GM23338 (cell line): ENCODE results near the gene USP20. TPM values are rescaled to one million over a fixed set of nuclear protein-coding genes. Genes with fewer than 3 reads are reported as not detected.
A peak's percentile ranks its signal among the peaks of the same experiment; 100 is the strongest.

ENCODE experiments used
- ATAC-seq: fragments of 200-7000 bp; cut with Tn5 transposase; 3 replicates; pipeline ENCODE4 v1.9.1; 2020
- DNase-seq: peaks from one replicate; pipeline ENCODE4 v3.0.0-alpha.2; 2015; ENCODE audit warnings: low spot score
- H2AFZ ChIP-seq: fragments of 200-600 bp; sonication (generic); 2 replicates; pipeline ENCODE4 v1.8.0; 2016; ENCODE audit warnings: antibody characterized with exemption, mild to moderate bottlenecking, moderate library complexity
- H3F3A ChIP-seq: fragments of 200-600 bp; sonication (generic); replicated peaks from 2 replicates; pipeline ENCODE4 v1.8.0; 2017; ENCODE audit warnings: antibody characterized with exemption, mixed run types, low read depth
- H3K27ac ChIP-seq: fragments of 200-600 bp; sonication (generic); 2 replicates; pipeline ENCODE4 v1.6.1; 2016; ENCODE audit warnings: low read depth
- H3K27me3 ChIP-seq: fragments of 200-600 bp; sonication (generic); 2 replicates; pipeline ENCODE4 v1.8.0; 2016; ENCODE audit warnings: mild to moderate bottlenecking, mixed run types, moderate library complexity; ENCODE audit not compliant: insufficient read depth
- H3K36me3 ChIP-seq: fragments of 200-600 bp; sonication (generic); 2 replicates; pipeline ENCODE4 v1.8.0; 2016; ENCODE audit warnings: mild to moderate bottlenecking; ENCODE audit not compliant: insufficient read depth
- H3K4me1 ChIP-seq: fragments of 200-600 bp; sonication (generic); 2 replicates; pipeline ENCODE4 v1.8.0; 2016; ENCODE audit warnings: mild to moderate bottlenecking, moderate library complexity; ENCODE audit not compliant: insufficient read depth
- H3K4me2 ChIP-seq: fragments of 200-600 bp; sonication (generic); 2 replicates; pipeline ENCODE4 v1.7.1; 2017; ENCODE audit warnings: mixed run types
- H3K4me3 ChIP-seq: fragments of 200-600 bp; sonication (generic); 2 replicates; pipeline ENCODE4 v1.6.1; 2016; ENCODE audit warnings: mixed run types
- H3K79me2 ChIP-seq: fragments of 200-600 bp; sonication (generic); replicated peaks from 2 replicates; pipeline ENCODE4 v1.8.0; 2017; ENCODE audit warnings: mild to moderate bottlenecking; ENCODE audit not compliant: insufficient read depth
- H3K9me2 ChIP-seq: fragments of 200-600 bp; sonication (generic); 2 replicates; pipeline ENCODE4 v1.8.0; 2017; ENCODE audit not compliant: insufficient read depth
- H4K20me1 ChIP-seq: fragments of 200-600 bp; sonication (generic); replicated peaks from 2 replicates; pipeline ENCODE4 v1.8.0; 2017; ENCODE audit warnings: mild to moderate bottlenecking; ENCODE audit not compliant: insufficient read depth
- H3K27ac Mint-ChIP-seq: 2 replicates; pipeline ENCODE4 v1.8.0; 2020; ENCODE audit warnings: inconsistent platforms, mild to moderate bottlenecking, moderate library complexity, mixed read lengths
- H3K27me3 Mint-ChIP-seq: 3 replicates; pipeline ENCODE4 v1.8.0; 2022; ENCODE audit warnings: low read depth, mild to moderate bottlenecking, moderate library complexity, mixed read lengths, inconsistent platforms; ENCODE audit not compliant: insufficient read depth, poor library complexity
- H3K36me3 Mint-ChIP-seq: 3 replicates; pipeline ENCODE4 v1.8.0; 2021; ENCODE audit warnings: low read depth, mild to moderate bottlenecking, inconsistent platforms, moderate library complexity, mixed read lengths
- H3K4me1 Mint-ChIP-seq: 3 replicates; pipeline ENCODE4 v1.8.0; 2020; ENCODE audit warnings: mild to moderate bottlenecking, inconsistent platforms, mixed read lengths
- H3K4me3 Mint-ChIP-seq: 3 replicates; pipeline ENCODE4 v1.8.0; 2021; ENCODE audit warnings: moderate library complexity, mild to moderate bottlenecking, inconsistent platforms, mixed read lengths
- H3K9me3 Mint-ChIP-seq: 3 replicates; pipeline ENCODE4 v1.8.0; 2020; ENCODE audit warnings: moderate library complexity, mild to moderate bottlenecking, inconsistent platforms, mixed read lengths
- EZH2 ChIP-seq: fragments of 200-600 bp; sonication (generic); IDR thresholded peaks from one replicate; pipeline ENCODE4 v1.8.0; 2017; ENCODE audit warnings: antibody characterized with exemption, mild to moderate bottlenecking, low read depth; ENCODE audit not compliant: unreplicated experiment
- EZH2phosphoT487 ChIP-seq: fragments of 200-600 bp; sonication (generic); IDR thresholded peaks from one replicate; pipeline ENCODE4 v1.8.1; 2018; ENCODE audit warnings: antibody characterized with exemption; ENCODE audit not compliant: unreplicated experiment
- JUNB ChIP-seq: IDR thresholded peaks from one replicate; pipeline ENCODE4 v1.6.1; 2016; ENCODE audit warnings: antibody characterized with exemption; ENCODE audit not compliant: unreplicated experiment
- POLR2AphosphoS5 ChIP-seq: IDR thresholded peaks from 2 replicates; pipeline ENCODE4 v1.6.1; 2016; ENCODE audit warnings: antibody characterized with exemption, low read depth
- STAT1 ChIP-seq: IDR thresholded peaks from one replicate; pipeline ENCODE4 v1.6.1; 2016; ENCODE audit warnings: antibody characterized with exemption; ENCODE audit not compliant: unreplicated experiment
- ZNF114 ChIP-seq: fragments of 250-450 bp; sonication (Bioruptor Pico); IDR thresholded peaks from 2 replicates; pipeline ENCODE4 v1.5.0; 2020; ENCODE audit warnings: mild to moderate bottlenecking, moderate library complexity
- ZNF331 ChIP-seq: fragments of 250-450 bp; sonication (Bioruptor Pico); IDR thresholded peaks from 2 replicates; pipeline ENCODE4 v1.5.0; 2020; ENCODE audit warnings: low read depth, mild to moderate bottlenecking, moderate library complexity
- polyA plus RNA-seq: library from polyadenylated mRNA; unstranded; fragments of >200 nt; fragmentation: Nextera tagmentation; extraction: Ambion mirVana; gene quantifications from 2 replicates; pipeline ENCODE4 v1.2.1, GENCODE V29; 2016
- total RNA-seq: library from RNA; depleted of rRNA; stranded (reverse); fragments of >200 nt; shearing (Covaris generic); gene quantifications from 2 replicates; pipeline ENCODE4 v1.2.3, GENCODE V29; 2014
- TF ChIP-seq, protein P1 (sequence below), 2 experiments: fragments of 200-600 bp in 1 of 2; sonication (generic) in 1 of 2; conservative IDR thresholded peaks; 2 replicates each; pipeline versions ENCODE4 v1.5.1 to v1.6.1; 2016 to 2017; ENCODE audit warnings: antibody characterized with exemption in 2 of 2, low read depth in 2 of 2, mild to moderate bottlenecking in 2 of 2, moderate library complexity in 1 of 2
- TF ChIP-seq, protein P2 (sequence below): IDR thresholded peaks from 2 replicates; pipeline ENCODE4 v1.6.1; 2016; ENCODE audit warnings: antibody characterized with exemption

USP20 gene
- total and polyA plus RNA-seq, 2 experiments from 2014 or later = 10.4 to 13.0 TPM

GRCh38 chr9:129885670-129886106 is 50.4 kb downstream of the USP20 start:
- H3K4me2 ChIP-seq = peak overlapping the region; percentile 76
- no peaks in the 10 kb centered on the region for H3K79me2 ChIP-seq
- H3K9me2 ChIP-seq = no peaks in the 10 kb centered on the region
- H3K4me3 ChIP-seq = peak overlapping the region; percentile 46
- ATAC-seq (peak; percentile 62), DNase-seq (peak; percentile 94)
- H3K27ac Mint-ChIP-seq = peak overlapping the region; percentile 48; the same call in 1 of the 2 replicates
- H2AFZ ChIP-seq = peak overlapping the region; percentile 86
- H3K27ac ChIP-seq = no peak overlapping the region
- H3F3A ChIP-seq = peaks cover 30% of the 10 kb centered on the region; the same call in 1 of the 2 replicates
- H3K36me3 Mint-ChIP-seq = peaks cover 9% of the 10 kb centered on the region; the same call in 1 of the 3 replicates
- H3K27me3 Mint-ChIP-seq = peaks cover 23% of the 10 kb centered on the region
- H3K4me3 Mint-ChIP-seq = peak overlapping the region; percentile 66; the same call in 2 of the 3 replicates
- no peaks in the 10 kb centered on the region for H3K9me3 Mint-ChIP-seq
- TF ChIP-seq, protein P1, sequence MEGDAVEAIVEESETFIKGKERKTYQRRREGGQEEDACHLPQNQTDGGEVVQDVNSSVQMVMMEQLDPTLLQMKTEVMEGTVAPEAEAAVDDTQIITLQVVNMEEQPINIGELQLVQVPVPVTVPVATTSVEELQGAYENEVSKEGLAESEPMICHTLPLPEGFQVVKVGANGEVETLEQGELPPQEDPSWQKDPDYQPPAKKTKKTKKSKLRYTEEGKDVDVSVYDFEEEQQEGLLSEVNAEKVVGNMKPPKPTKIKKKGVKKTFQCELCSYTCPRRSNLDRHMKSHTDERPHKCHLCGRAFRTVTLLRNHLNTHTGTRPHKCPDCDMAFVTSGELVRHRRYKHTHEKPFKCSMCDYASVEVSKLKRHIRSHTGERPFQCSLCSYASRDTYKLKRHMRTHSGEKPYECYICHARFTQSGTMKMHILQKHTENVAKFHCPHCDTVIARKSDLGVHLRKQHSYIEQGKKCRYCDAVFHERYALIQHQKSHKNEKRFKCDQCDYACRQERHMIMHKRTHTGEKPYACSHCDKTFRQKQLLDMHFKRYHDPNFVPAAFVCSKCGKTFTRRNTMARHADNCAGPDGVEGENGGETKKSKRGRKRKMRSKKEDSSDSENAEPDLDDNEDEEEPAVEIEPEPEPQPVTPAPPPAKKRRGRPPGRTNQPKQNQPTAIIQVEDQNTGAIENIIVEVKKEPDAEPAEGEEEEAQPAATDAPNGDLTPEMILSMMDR (conservative IDR thresholded peaks at IDR 0.05; ENCODE audit: low read depth in 2 of 2) = peak; percentile 69 to 94
- TF ChIP-seq, protein P2, sequence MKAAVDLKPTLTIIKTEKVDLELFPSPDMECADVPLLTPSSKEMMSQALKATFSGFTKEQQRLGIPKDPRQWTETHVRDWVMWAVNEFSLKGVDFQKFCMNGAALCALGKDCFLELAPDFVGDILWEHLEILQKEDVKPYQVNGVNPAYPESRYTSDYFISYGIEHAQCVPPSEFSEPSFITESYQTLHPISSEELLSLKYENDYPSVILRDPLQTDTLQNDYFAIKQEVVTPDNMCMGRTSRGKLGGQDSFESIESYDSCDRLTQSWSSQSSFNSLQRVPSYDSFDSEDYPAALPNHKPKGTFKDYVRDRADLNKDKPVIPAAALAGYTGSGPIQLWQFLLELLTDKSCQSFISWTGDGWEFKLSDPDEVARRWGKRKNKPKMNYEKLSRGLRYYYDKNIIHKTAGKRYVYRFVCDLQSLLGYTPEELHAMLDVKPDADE = peak; percentile 47; the same call in 1 of the 2 replicates
- TF ChIP-seq STAT1 (no peak), EZH2 (no peak)
- no peaks in the 10 kb centered on the region for H4K20me1 ChIP-seq
- H3K4me1 ChIP-seq = peaks cover 43% of the 10 kb centered on the region
- H3K36me3 ChIP-seq = no peaks in the 10 kb centered on the region
- peaks cover 60% of the 10 kb centered on the region for H3K4me1 Mint-ChIP-seq
- no peaks in the 10 kb centered on the region for H3K27me3 ChIP-seq

GRCh38 chr9:129886226-129887174 is 51.2 kb downstream of the USP20 start:
- H3K27me3 Mint-ChIP-seq = peaks cover 22% of the 10 kb centered on the region
- H3K36me3 Mint-ChIP-seq = peaks cover 9% of the 10 kb centered on the region; the same call in 1 of the 3 replicates
- Histone ChIP-seq H3K27me3 (no peaks in the 10 kb centered on the region), H3K4me3 (peak overlapping the region; percentile 46; the same call in 1 of the 2 replicates), H3K79me2 (no peaks in the 10 kb centered on the region), H2AFZ (no peak overlapping the region), H4K20me1 (no peaks in the 10 kb centered on the region; the same call in 1 of the 2 replicates), H3K27ac (peak overlapping the region; percentile 39; the same call in 1 of the 2 replicates), H3K4me1 (peaks cover 42% of the 10 kb centered on the region), H3K36me3 (no peaks in the 10 kb centered on the region), H3K9me2 (no peaks in the 10 kb centered on the region), H3K4me2 (peak overlapping the region; percentile 76), H3F3A (peaks cover 39% of the 10 kb centered on the region; the same call in 1 of the 2 replicates)
- TF ChIP-seq JUNB = no peak
- TF ChIP-seq ZNF331 = no peak
- no peak for TF ChIP-seq POLR2AphosphoS5
- no peak for TF ChIP-seq EZH2phosphoT487
- no peak for TF ChIP-seq ZNF114
- ATAC-seq (no peak), DNase-seq (no peak)
- no peak overlapping the region for H3K27ac Mint-ChIP-seq
- H3K4me1 Mint-ChIP-seq = peaks cover 57% of the 10 kb centered on the region
- no peaks in the 10 kb centered on the region for H3K9me3 Mint-ChIP-seq
- peak overlapping the region; percentile 5; the same call in 1 of the 3 replicates for H3K4me3 Mint-ChIP-seq
